Fibroblast of lung (primary cell): ENCODE measurements around the gene VPS37C. TPM values are rescaled to one million over a fixed set of nuclear protein-coding genes. Genes with fewer than 3 reads are reported as not detected.

Experiments
- DNase-seq, 2 donors: peaks; one replicate each; pipeline versions ENCODE4 v3.0.0 to v3.0.0-alpha.2; 2010; ENCODE audit warnings: low read depth in 2 of 2
- H2AFZ ChIP-seq: 2 replicates; pipeline ENCODE4 v1.5.1; 2012; ENCODE audit warnings: low read length, control low read depth, inconsistent platforms
- H3K27ac ChIP-seq: 2 replicates; pipeline ENCODE4 v1.5.1; 2011; ENCODE audit warnings: low read length, control low read depth; ENCODE audit not compliant: insufficient read depth
- H3K27me3 ChIP-seq: 2 replicates; pipeline ENCODE4 v1.5.1; 2011; ENCODE audit warnings: mild to moderate bottlenecking, low read length; ENCODE audit not compliant: control insufficient read depth, insufficient read depth
- H3K36me3 ChIP-seq: 2 replicates; pipeline ENCODE4 v1.5.1; 2011; ENCODE audit warnings: low read length; ENCODE audit not compliant: control insufficient read depth, insufficient read depth
- H3K4me1 ChIP-seq: 2 replicates; pipeline ENCODE4 v1.5.1; 2011; ENCODE audit warnings: low read length; ENCODE audit not compliant: control insufficient read depth, insufficient read depth; ENCODE audit errors: extremely low read depth
- H3K4me2 ChIP-seq: 2 replicates; pipeline ENCODE4 v1.5.1; 2011; ENCODE audit warnings: low read length, control low read depth; ENCODE audit not compliant: insufficient read depth; ENCODE audit errors: extremely low read depth
- H3K4me3 ChIP-seq, 4 experiments: fragments of 200-600 bp in 1 of 4; sonication (generic) in 1 of 4; replicated peaks in 1 of 4; 2 replicates each; pipeline ENCODE4 v1.5.1; 2011 to 2016; ENCODE audit warnings: low read length in 4 of 4, low read depth in 3 of 4, mild to moderate bottlenecking in 3 of 4, control low read depth in 2 of 4, inconsistent platforms in 1 of 4, mixed read lengths in 1 of 4; ENCODE audit not compliant: insufficient read depth in 1 of 4; ENCODE audit errors: control extremely low read depth in 1 of 4
- H3K79me2 ChIP-seq: 2 replicates; pipeline ENCODE4 v1.5.1; 2012; ENCODE audit warnings: mild to moderate bottlenecking, low read length, inconsistent platforms; ENCODE audit not compliant: control insufficient read depth, insufficient read depth
- H3K9ac ChIP-seq: 2 replicates; pipeline ENCODE4 v1.5.1; 2011; ENCODE audit warnings: mild to moderate bottlenecking, low read length, control low read depth; ENCODE audit not compliant: insufficient read depth
- H3K9me3 ChIP-seq: 2 replicates; pipeline ENCODE4 v1.5.1; 2012; ENCODE audit warnings: low read depth, low read length; ENCODE audit not compliant: control insufficient read depth, insufficient read depth
- H4K20me1 ChIP-seq: 2 replicates; pipeline ENCODE4 v1.5.1; 2011; ENCODE audit warnings: low read length; ENCODE audit not compliant: control insufficient read depth, insufficient read depth; ENCODE audit errors: extremely low read depth
- EZH2 ChIP-seq: IDR thresholded peaks from 2 replicates; pipeline ENCODE4 v1.5.1; 2012; ENCODE audit warnings: low read length, control low read depth, mild to moderate bottlenecking; ENCODE audit errors: missing control alignments
- polyA plus RNA-seq, 2 donors: library from polyadenylated mRNA; depleted of rRNA in 1 of 2; stranded (reverse) in 1 of 2; unstranded in 1 of 2; fragments of >200 nt; gene quantifications; 2 replicates each; pipeline ENCODE4 v1.2.1, GENCODE V29; 2011 to 2012; ENCODE audit warnings: missing spikeins in 1 of 2
- total RNA-seq: library from RNA; depleted of rRNA; stranded (reverse); fragments of >200 nt; gene quantifications from 2 replicates; pipeline ENCODE4 v1.2.1, GENCODE V29; 2014
- TF ChIP-seq, protein P1 (sequence below), 2 donors: IDR thresholded peaks in 1 of 2; conservative IDR thresholded peaks in 1 of 2; 1 replicate in 1 of 2; 2 replicates in 1 of 2; pipeline ENCODE4 v1.5.1; 2011 to 2012; ENCODE audit warnings: low read length in 2 of 2, control low read depth in 1 of 2, inconsistent platforms in 1 of 2, low read depth in 1 of 2, mild to moderate bottlenecking in 1 of 2

The VPS37C gene
- total and polyA plus RNA-seq, 2 donors (not counting 1 experiment from before 2014, with no cell fraction given): 7.6 to 9.9 TPM

DNA sequence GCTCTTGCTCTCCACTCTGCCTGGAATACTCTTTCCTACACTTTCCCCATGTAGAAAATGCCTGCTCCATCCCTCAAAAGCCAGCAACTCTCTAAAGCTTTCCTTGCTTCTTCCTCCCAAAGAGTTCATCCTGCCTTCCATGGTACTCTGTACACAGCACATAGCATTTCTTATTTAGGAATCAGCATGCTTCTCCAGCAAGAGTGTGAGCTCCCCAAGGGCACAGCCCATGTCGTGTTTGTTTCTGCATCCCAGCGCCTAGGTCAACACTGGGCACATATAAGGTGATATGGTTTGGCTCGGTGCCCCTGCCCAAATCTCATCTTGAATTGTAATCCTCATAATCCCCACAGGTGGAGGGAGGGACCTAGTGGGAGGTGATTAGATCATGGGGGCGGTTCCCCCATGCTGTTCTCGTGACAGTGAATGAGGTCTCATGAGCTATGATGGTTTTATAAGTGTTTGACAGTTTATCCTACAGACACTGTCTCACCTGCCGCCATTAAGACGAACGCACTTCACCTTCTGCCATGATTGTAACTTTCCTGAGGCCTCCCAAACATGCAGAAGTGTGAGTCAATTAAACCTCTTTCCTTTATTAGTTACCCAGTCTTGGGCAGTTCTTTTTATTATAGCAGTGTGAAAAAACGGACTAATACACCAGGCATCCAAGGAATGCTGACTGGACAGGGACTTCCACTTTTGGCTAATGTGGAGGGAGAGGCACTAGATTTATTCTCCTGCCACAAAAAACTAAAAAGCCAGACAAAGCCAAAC lies 8.2 kb downstream of the VPS37C start:
- no peak for TF ChIP-seq EZH2
- TF ChIP-seq, protein P1, sequence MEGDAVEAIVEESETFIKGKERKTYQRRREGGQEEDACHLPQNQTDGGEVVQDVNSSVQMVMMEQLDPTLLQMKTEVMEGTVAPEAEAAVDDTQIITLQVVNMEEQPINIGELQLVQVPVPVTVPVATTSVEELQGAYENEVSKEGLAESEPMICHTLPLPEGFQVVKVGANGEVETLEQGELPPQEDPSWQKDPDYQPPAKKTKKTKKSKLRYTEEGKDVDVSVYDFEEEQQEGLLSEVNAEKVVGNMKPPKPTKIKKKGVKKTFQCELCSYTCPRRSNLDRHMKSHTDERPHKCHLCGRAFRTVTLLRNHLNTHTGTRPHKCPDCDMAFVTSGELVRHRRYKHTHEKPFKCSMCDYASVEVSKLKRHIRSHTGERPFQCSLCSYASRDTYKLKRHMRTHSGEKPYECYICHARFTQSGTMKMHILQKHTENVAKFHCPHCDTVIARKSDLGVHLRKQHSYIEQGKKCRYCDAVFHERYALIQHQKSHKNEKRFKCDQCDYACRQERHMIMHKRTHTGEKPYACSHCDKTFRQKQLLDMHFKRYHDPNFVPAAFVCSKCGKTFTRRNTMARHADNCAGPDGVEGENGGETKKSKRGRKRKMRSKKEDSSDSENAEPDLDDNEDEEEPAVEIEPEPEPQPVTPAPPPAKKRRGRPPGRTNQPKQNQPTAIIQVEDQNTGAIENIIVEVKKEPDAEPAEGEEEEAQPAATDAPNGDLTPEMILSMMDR (conservative IDR thresholded peaks at IDR 0.05 in 1 of 2, IDR thresholded peaks at IDR 0.05 in 1 of 2; ENCODE audit: low read depth in 1 of 2, low read length in 2 of 2): no peak
- Histone ChIP-seq H2AFZ (no peak overlapping the region), H3K9me3 (no peaks in the 10 kb centered on the region), H3K4me3 (no peak overlapping the region), H3K79me2 (peaks cover 50% of the 10 kb centered on the region), H3K9ac (no peak overlapping the region), H3K36me3 (no peaks in the 10 kb centered on the region), H3K4me1 (peaks cover 24% of the 10 kb centered on the region), H3K27me3 (no peaks in the 10 kb centered on the region), H3K27ac (peak overlapping the region; percentile 47), H4K20me1 (no peaks in the 10 kb centered on the region), H3K4me2 (peak overlapping the region; percentile 74)
- DNase-seq: peak; percentile 50 to 86

DNA sequence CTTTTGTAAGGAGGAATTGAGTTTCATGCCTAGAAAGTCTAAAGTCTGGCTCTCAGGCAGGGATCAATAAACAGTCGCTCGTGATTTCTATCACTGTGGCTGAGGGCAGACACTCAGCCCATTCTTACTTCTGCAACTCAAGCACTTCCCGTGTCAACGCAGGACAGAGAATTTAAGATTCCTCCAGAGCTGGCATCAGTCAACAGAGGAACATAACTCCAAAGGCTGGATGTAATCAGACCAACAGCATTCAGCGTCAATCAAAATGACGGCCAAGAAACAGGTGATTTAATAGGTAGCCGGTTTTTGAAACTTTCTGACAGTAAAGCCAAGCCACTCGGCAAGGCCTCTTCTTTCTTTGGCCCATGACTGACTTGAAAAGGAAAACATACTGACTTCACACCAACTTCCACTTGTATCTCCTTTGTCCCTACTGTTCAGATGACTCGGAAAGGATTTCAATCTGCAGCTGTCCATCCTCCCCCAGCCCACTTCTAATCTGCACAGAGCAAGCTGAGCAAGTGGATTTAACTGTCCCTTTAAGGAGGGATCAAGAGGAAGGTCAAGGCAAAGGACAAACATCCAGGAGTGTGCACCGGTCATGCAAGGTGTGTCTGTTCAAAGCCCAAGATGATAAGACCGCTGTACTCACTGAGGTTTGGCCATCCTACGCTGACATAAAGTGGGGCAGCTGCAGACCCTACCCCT lies 9.5 kb downstream of the VPS37C start:
- TF ChIP-seq EZH2: no peak
- TF ChIP-seq, protein P1 (conservative IDR thresholded peaks at IDR 0.05 in 1 of 2, IDR thresholded peaks at IDR 0.05 in 1 of 2; ENCODE audit: low read depth in 1 of 2, low read length in 2 of 2): no peak
- H3K79me2 ChIP-seq: peaks cover 42% of the 10 kb centered on the region
- no peak overlapping the region for H3K27ac ChIP-seq
- H3K4me1 ChIP-seq: peaks cover 24% of the 10 kb centered on the region
- no peaks in the 10 kb centered on the region for H3K27me3 ChIP-seq
- H2AFZ ChIP-seq: no peak overlapping the region
- H4K20me1 ChIP-seq: no peaks in the 10 kb centered on the region
- H3K9me3 ChIP-seq: no peaks in the 10 kb centered on the region
- no peaks in the 10 kb centered on the region for H3K36me3 ChIP-seq
- DNase-seq: no peak
- no peak overlapping the region for H3K4me3 ChIP-seq
- H3K9ac ChIP-seq: no peak overlapping the region
- H3K4me2 ChIP-seq: no peak overlapping the region

DNA sequence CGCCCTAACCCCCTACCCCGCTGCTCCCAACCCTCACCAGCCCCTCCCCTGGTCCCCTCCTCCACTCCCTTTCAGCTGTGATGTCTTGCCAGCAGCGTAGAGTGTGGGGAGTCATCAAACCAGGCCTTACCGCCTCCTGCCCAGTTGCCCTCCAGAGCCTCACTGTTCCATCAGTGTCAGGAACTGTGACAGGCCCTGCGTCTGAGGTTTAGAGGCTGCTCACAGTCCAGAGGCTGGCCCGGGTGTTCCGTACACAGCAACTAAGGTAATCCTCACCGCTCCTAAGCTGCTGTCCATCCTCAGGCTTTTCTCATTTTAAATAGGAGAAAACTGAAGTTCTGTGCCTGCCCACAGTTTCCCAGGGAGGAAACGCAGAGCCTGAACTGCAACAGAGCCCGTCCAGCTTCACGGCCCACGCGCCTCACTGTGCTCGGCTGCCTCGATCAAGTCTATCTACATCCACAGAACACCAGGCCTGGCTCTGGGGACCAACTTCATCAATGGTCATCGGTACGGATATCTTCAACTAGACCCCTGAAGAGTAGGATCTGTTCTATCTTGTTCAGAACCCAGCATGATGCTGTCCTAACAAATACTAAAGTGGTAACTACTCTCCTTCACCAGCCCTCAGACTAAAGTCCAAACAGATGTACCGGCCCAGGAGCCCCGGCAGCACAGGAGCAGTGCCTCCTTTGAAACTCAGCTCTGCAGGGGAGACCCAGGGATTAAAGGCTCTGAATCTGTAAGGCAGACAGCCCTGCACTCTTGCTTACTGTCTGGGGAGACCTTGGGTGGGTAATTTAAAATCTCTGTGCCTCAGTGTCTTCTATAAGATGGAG lies 10.3 kb downstream of the VPS37C start:
- Histone ChIP-seq H3K4me2 (no peak overlapping the region), H3K27ac (no peak overlapping the region), H4K20me1 (no peaks in the 10 kb centered on the region), H3K9ac (no peak overlapping the region), H3K4me3 (no peak overlapping the region), H3K27me3 (no peaks in the 10 kb centered on the region), H3K36me3 (no peaks in the 10 kb centered on the region), H3K9me3 (no peaks in the 10 kb centered on the region), H3K79me2 (peaks cover 41% of the 10 kb centered on the region), H3K4me1 (peaks cover 24% of the 10 kb centered on the region), H2AFZ (no peak overlapping the region)
- TF ChIP-seq EZH2: no peak
- DNase-seq: no peak
